Measurements from ENCODE around the gene S1PR1. TPM values are rescaled to one million over a fixed set of nuclear protein-coding genes. Genes with fewer than 3 reads are reported as not detected.
A peak's percentile ranks its signal among the peaks of the same experiment; 100 is the strongest.

Gene S1PR1
- total RNA-seq, 4 donors from 2014 or later: 28.8 to 54.3 (median 47.5) TPM

- in situ Hi-C loops (cut with MboI; ENCODE audit: low sequenced_read_pairs in 4 of 4) (no loop called here), intact Hi-C loops (cut with DNase I; ENCODE audit: low total_unique reads) (loop anchor here (5.0 to 10.0 kb wide), 2 partner anchors 71 to 209 kb away; partner anchors contain the start of gene DPH5)
- H3K4me1 ChIP-seq: peaks cover 9 to 26% of the 10 kb centered on the region in 2 donors
Observed at GRCh38 chr1:101235696-101236515, 913 bp upstream of the S1PR1 start.

GRCh38 chr1:101237229-101237837 lies 514 bp downstream of the S1PR1 start:
- Histone ChIP-seq H3K36me3 (no peaks in the 10 kb centered on the region), H3K27me3 (peaks cover 30 to 34% (median 33%) of the 10 kb centered on the region in 3 donors), H3K27ac (peak overlapping the region; percentile 77 to 79 (median 79)), H3K4me1 (peaks cover 9 to 26% of the 10 kb centered on the region in 2 donors), H3K9me3 (no peaks in the 10 kb centered on the region), H3K4me3 (peak overlapping the region; percentile 63 to 87 (median 73))
- no peak for DNase-seq
- TF ChIP-seq POLR2A (IDR thresholded peaks at IDR 0.05) (no peak), CTCF (IDR thresholded peaks at IDR 0.05 in 4 of 5, conservative IDR thresholded peaks at IDR 0.05 in 1 of 5) (no peak)
- in situ Hi-C loops (cut with MboI; ENCODE audit: low sequenced_read_pairs in 4 of 4): no loop called here
- intact Hi-C loops (cut with DNase I; ENCODE audit: low total_unique reads): loop anchor here (5.0 to 10.0 kb wide), 2 partner anchors 73 to 210 kb away; partner anchors contain the start of gene DPH5
- no peak for ATAC-seq

More at GRCh38 chr1:101235696-101236515, 913 bp upstream of the S1PR1 start:
- peak; percentile 8 to 16 for DNase-seq
- peak overlapping the region; percentile 63 to 87 (median 73) for H3K4me3 ChIP-seq
- ATAC-seq: peak; percentile 27 to 33
- TF ChIP-seq POLR2A (IDR thresholded peaks at IDR 0.05): peak; percentile 8 to 11
- TF ChIP-seq CTCF (IDR thresholded peaks at IDR 0.05 in 4 of 5, conservative IDR thresholded peaks at IDR 0.05 in 1 of 5): no peak
- no peaks in the 10 kb centered on the region for H3K36me3 ChIP-seq
- H3K27ac ChIP-seq: peak overlapping the region; percentile 77 to 79 (median 79)
- peaks cover 30 to 34% (median 33%) of the 10 kb centered on the region in 3 donors for H3K27me3 ChIP-seq
- H3K9me3 ChIP-seq: no peaks in the 10 kb centered on the region

GRCh38 chr1:101238031-101238628 lies 1.3 kb downstream of the S1PR1 start:
- H3K27ac ChIP-seq: peak overlapping the region; percentile 68 to 79 (median 79)
- TF ChIP-seq POLR2A (IDR thresholded peaks at IDR 0.05) (no peak), CTCF (IDR thresholded peaks at IDR 0.05 in 4 of 5, conservative IDR thresholded peaks at IDR 0.05 in 1 of 5) (no peak)
- no peaks in the 10 kb centered on the region for H3K36me3 ChIP-seq
- H3K4me1 ChIP-seq: peaks cover 9 to 26% of the 10 kb centered on the region in 2 donors
- H3K9me3 ChIP-seq: no peaks in the 10 kb centered on the region
- intact Hi-C loops (cut with DNase I; ENCODE audit: low total_unique reads) (loop anchor here (2.0 to 10.0 kb wide), 3 partner anchors 73 to 317 kb away; partner anchors contain the start of gene DPH5), in situ Hi-C loops (cut with MboI; ENCODE audit: low sequenced_read_pairs in 4 of 4) (no loop called here)
- H3K4me3 ChIP-seq: peak overlapping the region; percentile 63 to 87 (median 73)
- peaks cover 30 to 34% (median 33%) of the 10 kb centered on the region in 3 donors for H3K27me3 ChIP-seq
- DNase-seq (no peak), ATAC-seq (no peak)

- intact Hi-C loops (cut with DNase I; ENCODE audit: low total_unique reads) (loop anchor here (2.0 to 10.0 kb wide), 3 partner anchors 74 to 318 kb away; partner anchors contain the start of gene DPH5), in situ Hi-C loops (cut with MboI; ENCODE audit: low sequenced_read_pairs in 4 of 4) (no loop called here)
- peak overlapping the region; percentile 63 to 87 (median 73) for H3K4me3 ChIP-seq
- TF ChIP-seq CTCF (IDR thresholded peaks at IDR 0.05 in 4 of 5, conservative IDR thresholded peaks at IDR 0.05 in 1 of 5): peak; percentile 62 to 87 (median 82)
- peak in 1 of 2 donors; percentile 18 for TF ChIP-seq POLR2A (IDR thresholded peaks at IDR 0.05)
- H3K4me1 ChIP-seq: peaks cover 9 to 26% of the 10 kb centered on the region in 2 donors
- peak; percentile 52 to 55 for DNase-seq
- peaks cover 30 to 34% (median 33%) of the 10 kb centered on the region in 3 donors for H3K27me3 ChIP-seq
- ATAC-seq: peak; percentile 34 to 66
- peak overlapping the region; percentile 68 to 79 (median 79) for H3K27ac ChIP-seq
- no peaks in the 10 kb centered on the region for H3K36me3 ChIP-seq
- H3K9me3 ChIP-seq: no peaks in the 10 kb centered on the region
Observed at GRCh38 chr1:101238681-101239094, 1.9 kb downstream of the S1PR1 start.

Data from gastrocnemius medialis (tissue), 4 donors.